Skeletal muscle satellite cell (primary cell): ENCODE data around the gene ELMO1.

ENCODE experiments used
- H3K27me3 ChIP-seq: 2 replicates; pipeline ENCODE4 v1.7.0; 2013; ENCODE audit warnings: low read length; ENCODE audit not compliant: control insufficient read depth, insufficient read depth
- H3K36me3 ChIP-seq: 2 replicates; pipeline ENCODE4 v1.7.0; 2013; ENCODE audit warnings: mild to moderate bottlenecking, control low read depth, low read length; ENCODE audit not compliant: insufficient read depth
- H3K4me1 ChIP-seq: 2 replicates; pipeline ENCODE4 v1.7.0; 2013; ENCODE audit warnings: low read length; ENCODE audit not compliant: control insufficient read depth, insufficient read depth
- H3K4me2 ChIP-seq: 2 replicates; pipeline ENCODE4 v1.7.0; 2013; ENCODE audit warnings: mild to moderate bottlenecking, low read length
- H3K4me3 ChIP-seq: 2 replicates; pipeline ENCODE4 v1.7.0; 2013; ENCODE audit warnings: low read length
- H3K9ac ChIP-seq: 2 replicates; pipeline ENCODE4 v1.7.0; 2013; ENCODE audit warnings: mild to moderate bottlenecking, low read depth, low read length, moderate library complexity
- H3K9me3 ChIP-seq: replicated peaks from 2 replicates; pipeline ENCODE4 v1.7.0; 2013; ENCODE audit warnings: mild to moderate bottlenecking, control low read depth, low read length

Gene ELMO1

DNA sequence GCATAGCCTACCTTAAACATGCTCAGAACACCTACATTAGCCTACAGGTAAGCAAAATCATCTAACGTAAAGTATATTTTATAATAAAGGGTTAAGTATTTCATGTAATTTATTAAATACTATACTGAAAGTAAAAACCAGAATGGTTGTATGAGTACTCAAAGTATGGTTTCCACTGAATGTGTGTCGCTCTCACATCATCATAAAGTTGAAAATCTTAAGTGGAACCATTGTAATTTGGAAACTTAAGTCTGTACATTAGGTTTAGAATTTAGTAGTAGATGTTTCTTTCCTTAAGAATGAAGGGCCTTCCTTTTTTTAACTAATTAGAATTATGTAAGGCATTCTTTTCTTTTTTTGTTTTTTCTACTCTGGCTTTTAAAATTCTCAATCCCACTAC is 484.4 kb downstream of the ELMO1 start:
- no peaks in the 10 kb centered on the region for H3K36me3 ChIP-seq

DNA sequence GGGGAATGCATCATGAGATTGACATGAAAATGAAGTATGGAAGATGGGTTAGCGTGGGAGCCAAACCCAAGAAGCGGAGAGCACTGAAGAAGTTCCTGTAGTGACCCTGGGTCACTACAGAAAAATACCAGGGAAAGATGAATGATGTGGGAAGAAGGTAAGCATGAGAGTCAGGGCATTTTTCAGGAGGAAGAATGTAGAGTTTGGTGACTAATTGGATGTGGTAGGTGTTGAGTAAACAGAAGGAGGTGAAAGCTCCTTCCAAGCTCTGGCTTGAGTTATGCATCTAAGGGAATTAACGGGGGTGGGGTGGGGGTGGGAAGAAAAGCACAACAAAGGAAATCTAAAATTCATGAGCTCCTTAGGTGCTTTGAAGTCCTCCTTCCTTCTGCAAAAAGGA is 486.3 kb downstream of the ELMO1 start:
- no peaks in the 10 kb centered on the region for H3K9me3 ChIP-seq
- no peak overlapping the region for H3K4me2 ChIP-seq
- H3K27me3 ChIP-seq, result peaks cover 9% of the 10 kb centered on the region
- no peak overlapping the region for H3K4me3 ChIP-seq
- H3K9ac ChIP-seq, result no peak overlapping the region
- H3K4me1 ChIP-seq, result no peaks in the 10 kb centered on the region
- H3K36me3 ChIP-seq, result no peaks in the 10 kb centered on the region

More for the DNA sequence above, 484.4 kb downstream of the ELMO1 start:
- no peak overlapping the region for H3K9ac ChIP-seq
- H3K4me2 ChIP-seq, result no peak overlapping the region
- no peak overlapping the region for H3K4me3 ChIP-seq
- no peaks in the 10 kb centered on the region for H3K4me1 ChIP-seq
- H3K27me3 ChIP-seq, result peaks cover 9% of the 10 kb centered on the region
- no peaks in the 10 kb centered on the region for H3K9me3 ChIP-seq

DNA sequence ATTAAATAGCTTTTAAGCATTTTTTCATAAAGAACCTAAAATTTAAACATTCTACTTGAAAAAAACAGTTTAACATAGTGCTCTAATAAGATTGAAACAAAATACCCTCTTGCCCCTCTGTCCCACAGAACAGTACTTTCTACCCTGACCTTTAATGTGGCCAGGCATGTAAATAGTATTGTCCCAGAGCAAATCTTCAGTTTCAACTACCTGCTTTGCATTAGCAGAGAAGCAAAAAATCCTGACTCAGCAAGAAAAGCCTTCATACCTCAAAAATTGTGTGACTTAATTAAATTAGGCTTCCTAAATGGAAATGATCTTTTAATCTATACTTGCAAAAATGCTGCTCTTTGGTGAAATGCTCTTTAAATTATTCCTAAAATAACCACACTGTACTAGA is 487.0 kb downstream of the ELMO1 start:
- no peaks in the 10 kb centered on the region for H3K9me3 ChIP-seq
- no peaks in the 10 kb centered on the region for H3K4me1 ChIP-seq
- H3K36me3 ChIP-seq, result no peaks in the 10 kb centered on the region
- H3K4me3 ChIP-seq, result no peak overlapping the region
- H3K9ac ChIP-seq, result no peak overlapping the region
- H3K27me3 ChIP-seq, result peaks cover 9% of the 10 kb centered on the region
- H3K4me2 ChIP-seq, result no peak overlapping the region

DNA sequence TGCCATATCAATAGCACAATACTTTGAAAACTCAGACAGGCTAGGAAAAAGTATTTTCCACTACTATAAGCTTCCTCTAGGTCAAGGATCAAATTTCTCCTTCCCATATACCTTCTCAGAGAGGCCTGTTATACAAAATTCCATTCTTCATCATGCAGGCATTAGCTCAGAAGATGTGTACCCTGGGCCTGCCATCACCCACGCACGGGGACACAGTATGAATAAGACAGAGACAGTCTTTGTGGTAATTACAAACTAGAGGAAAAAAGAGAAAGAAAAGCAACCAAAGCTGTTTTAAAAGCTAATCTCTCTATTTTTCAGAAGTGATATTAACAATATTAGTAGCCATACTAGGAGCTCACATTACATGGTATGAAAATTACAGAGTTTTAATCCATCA is 487.6 kb downstream of the ELMO1 start:
- Histone ChIP-seq H3K4me2 (no peak overlapping the region), H3K4me1 (no peaks in the 10 kb centered on the region)

DNA sequence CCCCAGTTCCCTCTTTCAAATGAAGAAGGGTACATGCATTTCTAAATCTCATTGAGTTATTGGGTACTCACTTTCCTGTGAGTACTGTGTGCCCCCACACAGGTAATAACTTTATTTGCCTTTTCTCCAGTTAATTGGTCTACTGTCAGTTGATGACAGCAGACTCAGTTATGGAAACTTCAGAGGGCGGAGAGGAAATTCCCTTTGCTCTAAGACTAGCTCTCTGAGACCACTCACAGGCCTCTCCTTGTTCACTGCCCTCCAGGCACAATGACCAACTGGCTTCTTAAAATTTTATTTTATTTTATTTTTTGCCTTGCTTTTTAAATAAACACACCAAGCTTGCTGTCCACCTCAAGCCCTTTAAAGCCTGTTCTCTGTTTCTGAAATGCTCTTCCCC is 488.6 kb downstream of the ELMO1 start:
- Histone ChIP-seq H3K4me1 (no peaks in the 10 kb centered on the region), H3K4me2 (no peak overlapping the region), H3K9ac (no peak overlapping the region), H3K27me3 (peaks cover 9% of the 10 kb centered on the region), H3K36me3 (no peaks in the 10 kb centered on the region), H3K4me3 (no peak overlapping the region), H3K9me3 (no peaks in the 10 kb centered on the region)

More for the DNA sequence above, 487.6 kb downstream of the ELMO1 start:
- Histone ChIP-seq H3K9me3 (no peaks in the 10 kb centered on the region), H3K4me3 (no peak overlapping the region), H3K36me3 (no peaks in the 10 kb centered on the region), H3K9ac (no peak overlapping the region), H3K27me3 (peaks cover 9% of the 10 kb centered on the region)

DNA sequence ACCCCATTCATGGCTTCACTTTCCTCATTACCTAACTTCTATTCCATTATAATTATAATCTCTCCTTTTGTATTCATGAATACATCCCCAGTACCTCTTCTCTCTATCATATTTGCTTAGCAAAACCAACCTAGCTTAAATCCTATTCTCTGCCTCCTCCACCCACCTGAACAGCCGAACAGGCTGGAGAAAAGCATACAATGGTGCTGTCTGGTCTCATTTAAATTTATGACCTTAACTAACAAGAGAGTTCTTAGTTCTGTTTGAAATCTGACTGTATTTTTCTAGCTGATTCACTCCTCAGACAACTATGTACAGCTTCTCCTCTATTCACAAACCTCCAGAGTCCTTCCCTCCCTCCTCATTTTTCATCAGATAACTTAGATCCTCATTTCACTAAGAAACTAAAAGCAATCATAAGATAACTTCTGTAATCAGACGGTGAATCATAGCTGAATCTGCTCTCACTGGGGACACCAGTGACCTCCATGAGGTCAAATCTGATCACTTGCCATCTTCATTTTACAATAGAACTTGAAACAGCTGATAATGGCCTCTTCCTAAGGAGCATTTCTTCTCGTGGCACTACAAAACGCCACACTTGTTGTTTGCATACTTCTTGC is 490.4 kb downstream of the ELMO1 start:
- no peaks in the 10 kb centered on the region for H3K27me3 ChIP-seq
- H3K36me3 ChIP-seq, result no peaks in the 10 kb centered on the region
- H3K9ac ChIP-seq, result no peak overlapping the region
- no peaks in the 10 kb centered on the region for H3K9me3 ChIP-seq
- H3K4me2 ChIP-seq, result no peak overlapping the region
- H3K4me1 ChIP-seq, result no peaks in the 10 kb centered on the region
- H3K4me3 ChIP-seq, result no peak overlapping the region

DNA sequence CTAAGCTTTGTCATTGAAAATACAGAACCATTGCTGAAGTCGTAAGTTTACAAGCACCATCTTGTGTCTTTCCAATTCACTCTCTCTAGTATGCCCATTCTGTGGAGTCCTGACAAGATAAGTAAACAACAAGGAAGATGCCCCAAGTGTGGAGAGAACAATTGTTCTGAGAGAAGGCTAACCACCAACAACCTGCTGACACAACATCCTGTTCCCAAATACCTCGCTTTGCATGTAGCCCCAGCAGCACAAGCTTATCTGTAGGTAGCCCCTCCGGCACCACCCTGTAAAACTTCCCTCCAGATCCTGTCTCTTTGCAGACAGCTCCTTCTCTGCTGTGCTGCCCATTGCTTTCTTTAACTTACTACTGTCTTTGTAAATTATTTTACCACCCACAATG is 491.0 kb downstream of the ELMO1 start:
- Histone ChIP-seq H3K27me3 (no peaks in the 10 kb centered on the region), H3K36me3 (no peaks in the 10 kb centered on the region), H3K4me3 (no peak overlapping the region), H3K4me1 (no peaks in the 10 kb centered on the region), H3K4me2 (no peak overlapping the region), H3K9me3 (no peaks in the 10 kb centered on the region), H3K9ac (no peak overlapping the region)

DNA sequence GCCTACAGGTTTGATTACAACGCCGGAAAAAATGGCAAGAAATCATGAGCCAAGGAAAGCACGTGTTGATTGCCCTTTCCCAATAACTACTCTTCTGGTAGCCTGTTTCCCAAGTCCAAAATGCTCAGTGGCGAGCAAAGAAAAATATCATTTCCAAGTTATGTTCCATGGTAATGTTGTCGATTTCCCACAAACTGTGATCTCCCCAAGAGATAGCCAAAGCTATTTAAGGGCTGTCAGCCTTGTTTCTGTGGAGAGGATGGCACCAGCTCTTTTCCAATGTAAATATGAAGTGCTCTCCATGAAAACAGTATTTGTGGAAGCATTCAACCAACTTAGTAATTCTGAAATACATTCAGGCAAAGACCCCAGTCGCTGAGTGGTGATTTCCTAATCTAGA is 491.9 kb downstream of the ELMO1 start:
- Histone ChIP-seq H3K27me3 (no peaks in the 10 kb centered on the region), H3K4me3 (no peak overlapping the region), H3K9ac (no peak overlapping the region), H3K4me1 (no peaks in the 10 kb centered on the region), H3K36me3 (no peaks in the 10 kb centered on the region), H3K4me2 (no peak overlapping the region), H3K9me3 (no peaks in the 10 kb centered on the region)

DNA sequence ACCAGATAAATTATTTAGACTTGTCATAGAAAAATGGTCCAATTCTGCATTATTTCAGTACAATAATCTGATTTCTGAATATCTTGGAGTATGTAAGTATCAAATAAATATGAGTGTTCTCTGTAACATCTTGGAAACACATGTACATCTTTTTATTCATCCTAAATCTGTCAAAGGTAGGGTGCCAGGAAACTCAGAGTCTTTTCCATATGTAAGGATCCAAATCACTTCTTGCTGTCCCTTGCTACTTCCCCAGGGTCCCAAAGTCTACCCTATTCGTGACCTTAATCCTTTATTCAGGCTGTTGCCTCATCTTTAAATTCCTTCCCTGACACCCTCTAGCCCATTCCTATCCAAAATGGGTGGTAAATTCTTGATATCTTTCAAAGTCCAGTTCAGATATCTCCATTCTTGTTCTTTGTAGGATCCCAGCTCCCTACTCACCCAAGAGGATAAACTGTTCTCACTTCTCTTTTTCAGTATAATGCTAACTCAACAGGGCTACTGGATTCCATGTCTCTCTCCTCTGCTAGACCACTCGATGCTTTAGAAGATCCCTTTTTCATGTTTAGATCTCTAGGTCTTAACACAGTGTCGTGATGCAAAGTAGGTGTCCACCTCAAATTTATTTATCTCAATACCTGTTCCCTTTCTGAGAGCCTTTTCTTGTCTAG is 493.1 kb downstream of the ELMO1 start:
- no peak overlapping the region for H3K4me3 ChIP-seq
- H3K27me3 ChIP-seq, result no peaks in the 10 kb centered on the region
- no peak overlapping the region for H3K9ac ChIP-seq
- no peaks in the 10 kb centered on the region for H3K9me3 ChIP-seq
- no peaks in the 10 kb centered on the region for H3K4me1 ChIP-seq
- no peaks in the 10 kb centered on the region for H3K36me3 ChIP-seq
- H3K4me2 ChIP-seq, result no peak overlapping the region

DNA sequence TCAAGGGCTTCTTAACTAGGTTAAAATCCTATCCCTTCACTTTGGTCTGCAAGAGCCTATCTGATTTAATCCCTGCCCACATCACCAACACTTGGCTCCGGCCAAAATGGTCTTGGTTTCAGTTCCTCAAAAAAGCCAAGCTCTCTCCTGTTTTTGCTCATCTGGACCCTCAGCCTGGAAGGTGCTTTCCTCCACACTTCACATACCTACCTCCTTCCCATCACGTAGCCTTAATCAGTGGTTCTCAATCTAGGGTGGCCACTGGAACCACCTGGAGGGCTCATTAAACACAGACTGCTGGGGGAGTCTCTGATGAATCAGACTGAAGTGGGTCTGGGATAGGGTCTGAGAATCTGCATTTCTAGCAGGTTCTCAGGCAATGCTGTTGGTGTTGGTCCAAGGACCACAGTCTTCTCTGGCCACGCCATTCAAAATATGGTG is 497.4 kb downstream of the ELMO1 start:
- Histone ChIP-seq H3K27me3 (no peaks in the 10 kb centered on the region), H3K4me3 (no peak overlapping the region), H3K9me3 (no peaks in the 10 kb centered on the region), H3K9ac (no peak overlapping the region), H3K36me3 (no peaks in the 10 kb centered on the region), H3K4me1 (no peaks in the 10 kb centered on the region), H3K4me2 (no peak overlapping the region)

DNA sequence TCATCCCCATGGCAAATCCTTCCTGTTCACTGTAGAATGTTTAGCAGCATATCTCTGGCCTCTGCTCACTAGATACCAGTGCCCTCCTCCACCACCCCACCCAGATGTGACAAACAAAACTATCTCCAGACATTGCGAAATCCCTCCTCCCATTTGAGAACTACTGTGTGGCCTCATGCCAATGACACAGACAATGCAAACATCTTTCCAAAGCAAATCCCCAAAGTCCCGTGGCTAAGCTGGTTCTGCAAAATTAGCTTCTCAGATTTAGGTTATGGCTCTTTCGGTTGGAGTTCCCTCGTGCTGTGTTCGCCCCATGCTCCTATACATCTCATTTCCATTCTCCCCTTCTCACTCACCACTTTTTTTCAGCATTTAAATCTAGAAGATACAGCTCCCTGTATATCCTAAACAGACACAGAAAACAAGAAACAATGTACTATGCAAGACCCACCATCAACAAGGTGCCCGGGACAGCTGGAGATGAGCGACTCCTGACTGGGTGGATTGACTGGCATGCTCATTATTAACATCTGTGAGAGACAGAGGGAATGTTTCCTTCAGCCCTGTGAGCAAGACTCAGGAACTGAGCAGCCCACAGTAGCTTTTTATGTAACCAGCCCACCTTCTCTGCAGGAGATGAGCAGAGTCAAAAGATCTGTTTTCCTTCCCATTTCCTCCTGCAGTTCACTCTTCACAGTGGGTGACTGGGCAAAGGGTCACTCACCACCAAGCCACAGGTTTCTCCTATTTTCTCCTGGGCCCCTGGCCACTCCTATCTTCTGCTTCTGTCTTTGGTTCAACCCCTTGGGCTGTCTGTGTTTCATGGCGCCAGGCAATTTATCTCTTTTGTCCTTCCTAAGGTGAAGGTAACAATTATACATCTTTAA is 498.7 kb downstream of the ELMO1 start:
- H3K4me1 ChIP-seq, result no peaks in the 10 kb centered on the region
- no peaks in the 10 kb centered on the region for H3K27me3 ChIP-seq
- no peaks in the 10 kb centered on the region for H3K9me3 ChIP-seq
- H3K36me3 ChIP-seq, result no peaks in the 10 kb centered on the region
- H3K4me2 ChIP-seq, result no peak overlapping the region
- H3K4me3 ChIP-seq, result no peak overlapping the region
- no peak overlapping the region for H3K9ac ChIP-seq
